ENCODE results near the gene MAST4.

The MAST4 gene

DNA sequence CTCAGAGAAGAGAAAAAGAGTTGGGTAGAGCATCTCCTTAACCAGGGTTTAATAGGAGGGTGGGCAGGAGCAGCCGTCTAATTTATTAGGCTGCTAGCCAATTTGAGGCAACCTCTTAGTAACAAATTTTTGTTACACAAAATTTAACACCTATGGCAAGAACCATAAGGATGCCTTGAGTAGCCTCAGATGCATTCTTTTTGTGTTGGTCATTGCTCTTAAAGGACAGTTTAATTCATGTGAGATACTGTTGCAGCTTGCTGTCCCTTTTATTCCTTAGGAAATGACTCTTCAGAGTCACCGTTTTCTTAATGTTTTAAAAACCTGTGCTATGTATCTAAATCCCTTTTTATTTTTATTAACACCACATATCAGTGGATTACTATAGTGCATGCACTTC, 255.1 kb downstream of the MAST4 start:
- no peak for DNase-seq

DNA sequence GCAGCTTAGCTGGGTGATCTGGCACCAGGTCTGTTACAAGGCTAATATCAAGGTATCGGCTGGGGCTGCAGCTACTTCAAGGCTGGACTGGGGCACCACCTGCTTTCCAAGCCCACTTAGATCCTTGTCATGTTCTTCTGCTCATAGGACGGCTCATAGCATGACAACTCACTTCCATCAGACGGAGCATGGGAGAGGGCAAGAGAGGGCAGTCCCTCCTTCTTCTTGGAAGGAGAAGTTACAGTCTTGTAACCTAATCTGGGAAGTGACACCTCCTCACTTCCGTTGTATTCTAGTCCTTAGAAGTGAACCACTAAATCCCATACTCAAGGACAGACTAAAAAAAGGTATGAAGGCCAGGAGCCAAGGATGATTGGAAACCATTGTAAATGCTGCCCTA, 258.2 kb downstream of the MAST4 start:
- no peak for DNase-seq

DNA sequence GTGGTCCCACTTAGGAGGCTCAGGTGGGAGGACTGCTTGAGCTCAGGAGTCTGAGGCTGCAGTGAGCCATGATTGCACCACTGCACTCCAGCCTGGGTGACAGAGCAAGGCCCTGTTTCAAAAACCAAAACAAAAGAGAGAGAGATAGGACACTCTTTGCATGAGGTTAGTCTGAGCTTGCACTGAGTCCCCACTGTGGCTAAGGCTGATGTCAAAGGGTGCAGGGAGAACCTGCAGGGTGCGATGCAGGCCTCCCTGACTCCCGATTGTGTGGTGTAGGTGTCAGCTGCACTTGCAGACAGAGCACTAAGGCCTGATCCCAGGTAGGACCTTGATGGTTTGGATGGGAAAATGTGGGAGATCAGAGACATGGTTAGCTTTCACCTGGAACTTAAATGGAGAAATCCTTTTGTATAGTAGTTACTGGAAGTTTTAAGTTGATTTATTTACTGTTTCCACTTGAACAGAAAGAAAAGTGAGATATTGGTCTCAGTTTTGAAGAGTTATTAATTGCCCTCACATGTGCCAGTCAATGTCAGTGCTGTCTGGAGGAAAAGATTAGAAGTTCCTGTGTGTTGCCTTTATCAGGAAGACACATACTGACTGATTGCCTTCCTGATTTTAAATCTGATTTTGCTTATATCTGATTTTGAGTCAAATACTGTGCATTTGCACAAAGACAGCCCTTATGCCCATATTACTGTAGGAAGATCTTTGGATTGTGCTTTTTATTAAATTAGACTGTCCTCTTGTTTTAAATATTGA, 260.0 kb downstream of the MAST4 start:
- DNase-seq = no peak

DNA sequence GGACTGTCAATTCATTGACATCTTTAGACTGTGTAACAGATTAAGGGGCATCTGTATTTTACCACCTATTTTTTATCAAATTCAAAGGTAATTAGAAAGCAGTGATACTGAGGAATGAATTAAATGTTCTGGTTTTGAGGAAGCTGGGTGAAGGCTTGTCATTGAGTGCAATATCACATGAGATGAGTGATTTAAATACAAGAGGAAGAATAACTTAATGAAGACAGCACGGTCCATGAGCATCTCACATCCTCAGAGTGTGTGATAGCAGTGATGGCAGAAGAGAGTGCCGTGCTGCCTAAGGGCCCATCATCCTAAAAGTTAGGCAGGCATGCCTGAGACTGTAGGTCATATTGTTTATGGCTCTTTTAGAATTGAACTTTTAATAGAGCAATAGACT, 263.3 kb downstream of the MAST4 start:
- DNase-seq = no peak

DNA sequence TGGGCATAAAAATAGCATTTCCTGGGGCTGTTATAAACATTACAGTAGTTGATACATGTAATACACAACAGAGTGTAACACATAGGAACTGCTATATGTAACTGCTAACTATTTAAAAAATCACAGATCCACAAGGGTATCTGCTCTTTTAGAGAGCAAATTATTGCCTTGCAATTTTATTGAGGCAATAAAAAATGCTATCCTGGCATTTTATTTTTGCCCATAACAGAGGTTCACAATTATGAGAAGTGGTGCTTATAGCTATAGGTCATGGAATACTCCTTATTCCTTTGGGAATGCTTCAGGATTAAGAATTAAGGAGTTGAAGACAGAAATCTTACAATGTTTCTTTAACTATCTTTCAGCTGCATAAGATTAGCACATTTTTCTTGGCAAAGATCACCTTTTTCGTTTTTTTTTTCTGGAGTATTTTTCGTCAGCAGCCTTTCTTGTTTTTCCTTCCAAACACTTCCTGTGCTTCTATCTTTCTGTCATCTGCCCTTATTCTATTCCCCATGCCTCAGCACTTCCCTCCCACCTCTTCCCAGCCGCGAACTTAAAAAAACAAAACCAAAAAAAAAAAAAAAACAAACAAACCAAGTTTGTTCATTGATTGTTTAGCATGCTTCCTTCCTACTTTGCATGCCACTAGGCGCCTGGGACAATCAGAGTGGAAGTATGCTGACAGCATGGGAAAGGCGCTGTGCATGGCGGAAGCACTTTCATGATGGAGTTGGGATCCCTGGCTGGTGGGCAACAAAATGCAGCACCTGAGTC, 264.2 kb downstream of the MAST4 start:
- no peak for DNase-seq

DNA sequence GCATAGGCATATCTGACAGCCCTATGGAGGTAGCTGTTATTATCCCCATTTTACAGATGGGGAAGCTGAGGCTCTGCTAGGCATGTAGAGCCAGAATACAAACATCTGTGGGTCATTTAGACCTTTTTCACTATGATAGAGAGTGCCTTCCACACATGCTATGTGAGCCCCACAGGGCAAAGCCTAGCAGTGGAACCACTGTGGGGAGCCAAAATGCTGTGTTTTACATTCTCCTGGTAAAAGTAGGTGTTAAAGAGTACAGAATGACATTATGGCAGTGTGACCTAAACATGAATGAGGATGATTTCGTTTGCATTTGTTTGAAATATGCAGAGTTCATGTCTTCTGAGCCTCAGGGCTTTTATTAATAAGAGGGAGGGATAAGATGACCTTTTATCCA, 265.2 kb downstream of the MAST4 start:
- no peak for DNase-seq

DNA sequence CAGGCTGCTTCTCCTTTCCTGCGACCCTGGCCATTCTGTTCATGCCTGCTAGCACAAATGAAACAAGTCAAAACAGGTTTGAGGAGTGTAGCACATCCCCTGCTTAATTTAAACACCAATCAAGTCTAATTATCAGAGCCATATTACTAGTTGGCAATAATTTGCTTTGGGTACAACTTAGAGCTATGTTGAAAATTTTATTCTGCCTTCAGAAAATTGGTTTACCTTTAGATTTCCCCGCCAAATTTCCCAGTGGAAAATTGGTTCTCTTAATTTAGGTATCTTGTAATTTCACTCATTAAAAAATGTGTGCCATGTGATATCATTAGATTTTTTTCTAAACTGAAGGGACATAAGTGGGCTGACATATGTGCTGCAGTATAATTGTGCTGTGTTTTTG, 265.8 kb downstream of the MAST4 start:
- no peak for DNase-seq

DNA sequence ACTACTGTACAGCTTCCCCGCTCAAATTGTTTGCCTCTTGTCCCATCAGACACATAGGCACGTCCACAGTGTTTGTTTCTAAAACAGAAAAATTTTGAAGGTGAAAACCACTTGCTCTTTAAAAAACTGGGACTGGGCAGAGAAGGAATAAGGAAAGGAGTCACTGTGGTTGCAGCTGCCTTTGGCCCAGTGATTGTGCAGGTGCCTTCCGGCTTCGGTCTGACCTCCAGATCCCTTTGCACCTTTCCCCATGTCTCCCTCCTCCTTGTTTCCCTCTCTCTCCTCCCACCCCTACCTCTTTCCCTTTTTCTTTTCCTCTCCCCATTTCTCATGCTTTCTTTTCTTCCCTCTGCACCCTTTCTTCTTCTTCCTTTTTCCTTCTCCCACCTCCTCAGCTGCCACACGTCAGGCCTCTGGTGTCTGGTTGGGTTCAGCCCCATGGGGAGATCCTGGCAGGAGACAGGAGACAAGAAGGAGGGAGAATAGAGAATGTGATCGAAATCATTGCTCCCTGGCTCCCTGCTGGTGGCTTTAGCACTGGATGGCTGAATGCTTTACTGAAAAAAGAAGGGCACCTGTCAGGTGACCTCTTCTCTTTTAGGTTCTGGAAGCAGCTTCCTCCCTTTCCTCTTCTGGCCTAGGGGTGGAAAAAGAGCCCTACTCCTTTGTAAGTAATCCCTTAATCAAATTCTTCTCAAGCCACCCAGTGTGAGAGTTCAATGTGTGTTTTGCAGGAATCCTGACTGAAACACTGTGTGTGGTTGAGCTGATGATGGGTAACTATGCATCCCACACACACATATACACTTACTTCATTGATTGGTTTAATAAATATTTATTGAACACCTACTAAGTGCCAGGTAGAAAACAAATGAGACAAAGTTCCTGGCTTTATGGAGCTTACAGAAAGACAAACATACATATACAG, 267.3 kb downstream of the MAST4 start:
- DNase-seq = no peak

DNA sequence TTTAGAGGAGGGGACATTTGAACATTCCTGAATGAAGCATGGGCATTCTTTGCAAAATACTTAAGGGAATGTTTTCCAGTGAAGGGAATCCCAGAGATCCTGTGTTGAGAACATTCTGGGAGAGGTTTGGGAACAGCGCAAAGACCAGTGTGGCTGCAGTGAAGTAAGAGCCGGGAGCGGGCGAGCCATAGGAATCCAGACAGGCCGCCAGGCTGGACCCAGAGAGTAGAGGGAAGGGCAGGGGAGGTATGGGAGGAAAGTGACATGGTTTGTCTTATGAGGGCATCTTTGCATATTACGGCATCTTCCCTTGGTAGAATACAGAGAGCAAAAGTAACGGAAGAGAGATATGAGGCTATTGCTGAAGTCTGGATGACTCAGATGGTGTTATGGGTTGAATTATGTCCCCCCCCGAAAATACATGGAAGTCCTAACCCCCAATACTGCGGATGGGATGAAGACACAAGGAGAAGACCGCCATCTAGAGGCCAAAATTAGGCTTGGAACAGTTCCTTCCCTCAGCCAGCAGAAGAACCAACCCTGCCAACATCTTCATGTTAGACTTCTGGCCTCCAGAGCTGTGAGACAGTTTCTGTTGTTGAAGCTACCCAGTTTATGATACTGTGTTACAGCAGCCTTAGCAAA, 268.2 kb downstream of the MAST4 start:
- DNase-seq = no peak

DNA sequence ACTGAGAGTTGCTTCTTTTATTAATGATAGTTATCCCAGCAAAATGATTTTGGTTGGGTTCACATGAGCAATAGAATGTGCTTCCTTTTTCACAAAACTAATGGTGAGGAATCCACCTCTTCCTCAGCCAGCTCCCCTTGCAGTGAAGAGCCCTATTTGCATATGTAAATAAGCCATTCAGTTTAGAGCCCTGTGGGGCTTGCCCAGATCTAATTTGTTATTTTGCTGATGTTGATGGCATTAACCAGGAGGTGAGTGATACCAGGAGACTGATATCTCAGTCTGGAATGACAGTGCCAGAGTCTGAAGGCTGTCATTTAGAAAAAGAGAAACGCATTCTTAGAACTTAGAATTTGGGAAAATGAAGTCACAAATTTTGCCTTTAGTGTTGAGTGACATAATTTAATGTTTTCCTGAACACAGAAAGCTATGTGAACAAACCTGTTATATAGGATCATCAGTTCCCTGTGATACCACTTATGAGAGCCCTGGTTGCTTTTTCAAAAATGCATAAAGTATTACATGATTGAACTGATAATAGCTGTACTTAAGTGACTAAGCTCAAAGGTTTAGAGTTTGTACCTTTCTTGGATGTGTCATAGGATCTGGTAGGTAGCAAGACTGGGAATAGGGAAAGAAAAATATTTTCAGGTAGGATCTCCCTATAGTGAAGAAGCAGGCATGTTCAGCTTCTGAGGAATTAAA, 271.6 kb downstream of the MAST4 start:
- DNase-seq = no peak

DNA sequence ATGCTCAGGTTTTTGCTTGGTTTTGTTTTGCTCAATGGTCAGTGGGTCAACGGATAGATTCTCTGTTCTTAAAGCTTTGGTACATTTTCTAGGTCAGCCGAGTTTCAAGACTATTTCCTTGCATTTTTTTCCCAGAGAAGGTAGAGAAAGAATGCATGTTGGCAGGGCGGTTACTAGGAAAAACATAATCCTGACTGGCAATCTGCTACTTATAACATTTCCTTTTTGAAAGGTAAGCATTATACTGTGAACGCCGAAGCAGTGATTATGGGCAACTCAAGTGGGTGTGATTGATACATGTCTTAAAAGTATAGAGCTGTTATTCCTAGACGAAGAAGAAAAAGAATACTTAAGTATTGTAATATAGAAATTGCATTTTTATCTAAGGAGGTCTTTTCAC, 273.2 kb downstream of the MAST4 start:
- no peak for DNase-seq

DNA sequence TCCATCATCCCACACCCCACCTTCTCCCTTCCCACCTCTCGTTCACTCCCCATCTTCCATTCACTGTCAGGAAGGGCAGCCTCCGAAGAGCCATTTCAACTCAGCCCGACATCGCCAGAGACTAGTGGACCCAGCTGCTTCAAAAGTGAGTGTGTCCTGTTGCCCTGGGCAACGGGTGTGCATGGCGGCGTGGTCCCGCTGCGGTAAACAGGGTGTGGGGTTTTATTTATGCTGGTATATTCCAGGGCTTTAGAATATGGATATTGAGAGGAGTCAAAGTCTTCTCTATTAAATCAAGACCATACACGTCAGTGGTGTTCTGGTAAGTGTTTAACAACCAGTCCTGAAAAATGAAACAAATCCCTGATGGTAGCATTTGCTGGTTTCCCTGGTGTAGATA, 274.5 kb downstream of the MAST4 start:
- no peak for DNase-seq

DNA sequence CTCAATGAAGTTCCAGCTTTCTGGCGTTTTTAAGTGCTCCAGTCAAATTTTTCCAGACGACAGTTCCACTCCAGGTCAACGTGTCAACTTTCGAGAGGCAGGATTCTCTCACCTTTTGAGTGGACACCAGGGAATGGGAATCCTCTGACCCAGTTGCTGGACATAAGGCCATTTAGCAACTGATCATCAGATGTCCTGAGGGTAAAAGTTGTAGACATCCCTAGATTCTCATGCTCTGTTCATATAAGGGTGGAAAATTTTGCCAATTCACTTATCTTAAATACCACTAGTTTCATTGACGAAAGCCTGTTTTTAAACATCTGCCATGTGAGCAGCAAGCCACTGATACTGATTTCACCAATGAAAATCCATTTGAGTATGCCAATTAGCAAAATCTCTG, 275.5 kb downstream of the MAST4 start:
- DNase-seq = no peak

DNA sequence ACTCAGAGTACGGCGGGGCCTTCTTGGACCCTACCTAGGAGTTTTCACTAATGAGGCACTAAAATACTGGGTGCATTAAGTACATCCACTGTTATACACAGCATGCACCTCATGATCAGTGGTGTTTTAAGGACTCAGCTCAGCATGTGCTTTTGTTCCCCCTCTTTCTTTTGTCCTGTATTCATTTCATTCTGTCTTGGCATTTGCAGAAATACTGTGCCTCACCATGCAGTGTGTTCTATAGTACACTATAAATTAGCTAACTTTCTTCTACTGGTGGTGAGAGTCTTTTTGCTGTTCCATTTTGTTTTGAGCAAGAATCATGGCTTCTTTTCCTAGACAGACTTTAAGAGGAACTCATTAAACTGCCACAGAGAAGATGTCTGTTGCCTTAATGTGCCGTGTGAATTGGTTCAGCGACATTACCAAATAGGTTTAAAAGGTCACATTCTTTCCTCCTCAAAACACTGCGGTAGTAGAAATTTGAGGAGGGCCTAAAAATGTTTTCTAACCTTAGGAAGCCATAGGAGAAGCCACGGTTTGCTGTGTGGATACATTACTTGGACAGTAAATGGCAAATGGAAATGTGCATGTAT, 276.6 kb downstream of the MAST4 start:
- no peak for DNase-seq

DNA sequence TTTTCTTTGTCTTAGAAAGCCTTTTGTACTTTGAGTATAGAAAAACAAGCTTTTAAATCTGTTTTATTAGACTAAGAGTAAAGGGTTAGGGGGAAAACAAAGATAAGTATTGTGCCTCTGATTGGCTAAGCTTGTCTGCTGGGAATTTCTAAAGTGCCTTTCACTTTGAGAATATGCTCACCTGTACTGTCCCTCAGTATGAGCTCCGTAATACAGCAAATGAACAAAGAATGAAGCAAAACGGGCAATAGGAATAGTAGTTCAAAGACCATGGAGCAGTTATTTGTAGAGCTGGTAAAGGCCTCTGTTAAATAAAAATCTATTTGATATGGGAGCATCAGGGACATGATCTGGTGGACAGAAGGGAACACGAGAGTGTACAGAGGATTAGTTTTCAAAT, 277.8 kb downstream of the MAST4 start:
- DNase-seq = no peak

DNA sequence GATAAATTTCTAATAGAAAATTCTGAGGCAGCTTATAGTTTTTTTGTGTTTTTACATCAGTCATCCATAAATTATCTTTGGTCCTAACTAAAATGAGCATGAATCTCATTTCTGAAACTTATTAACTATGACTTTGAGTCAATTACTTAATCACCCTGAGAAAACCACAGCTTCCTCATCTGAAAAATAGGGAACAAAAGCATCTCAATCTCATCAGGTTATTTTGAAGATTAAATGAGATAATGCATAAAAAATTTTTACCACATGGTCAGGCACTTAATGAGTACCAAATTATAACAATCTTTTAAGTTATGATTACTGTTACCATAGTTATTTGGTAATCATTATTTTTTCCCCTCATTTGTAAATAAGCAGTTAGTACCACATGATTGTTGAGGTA, 279.1 kb downstream of the MAST4 start:
- DNase-seq = no peak

DNA sequence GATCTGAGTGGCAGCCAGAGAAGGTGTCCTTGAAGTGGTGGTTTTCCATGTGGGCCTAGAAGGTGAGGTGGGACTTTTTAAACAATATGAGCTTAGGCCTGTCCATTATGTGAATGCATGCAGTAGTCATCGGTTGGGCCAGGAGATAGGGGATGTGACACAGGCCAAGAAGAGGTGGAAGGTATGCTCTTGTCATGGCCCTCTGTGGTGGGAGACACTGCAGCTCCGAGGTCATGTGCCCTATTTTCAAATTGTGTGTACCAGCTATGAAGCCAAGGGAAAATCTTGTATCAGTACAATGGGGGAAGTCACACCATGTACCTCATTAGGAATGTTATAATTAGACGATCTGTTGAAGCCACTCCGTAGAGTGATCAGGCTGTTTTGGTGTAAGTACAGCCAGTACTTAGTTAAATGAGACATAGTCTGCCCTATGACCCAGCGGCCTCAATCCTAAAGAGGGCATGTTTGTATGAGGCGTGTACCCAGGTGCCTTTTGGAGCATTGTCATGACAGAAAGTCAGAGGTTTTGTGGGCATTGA, 280.1 kb downstream of the MAST4 start:
- DNase-seq = no peak

DNA sequence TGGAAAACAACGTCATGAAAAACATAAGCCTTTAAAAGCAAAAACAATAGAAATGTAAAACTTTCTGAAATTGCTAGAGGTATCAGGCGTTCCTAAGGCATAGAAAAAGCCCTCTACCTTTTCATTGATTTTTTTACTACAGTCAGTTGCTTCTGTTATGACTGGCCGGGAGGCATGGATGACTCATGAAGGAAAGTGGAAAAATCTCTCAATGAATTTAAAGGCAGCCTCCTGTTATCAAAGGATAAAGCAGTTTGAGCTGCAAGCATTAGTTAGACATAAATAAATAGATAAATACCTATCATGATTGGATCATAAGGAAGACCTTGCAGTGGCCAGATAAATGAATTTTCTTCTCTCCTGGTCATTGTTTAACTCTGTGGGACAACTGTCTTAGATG, 281.6 kb downstream of the MAST4 start:
- no peak for DNase-seq

DNA sequence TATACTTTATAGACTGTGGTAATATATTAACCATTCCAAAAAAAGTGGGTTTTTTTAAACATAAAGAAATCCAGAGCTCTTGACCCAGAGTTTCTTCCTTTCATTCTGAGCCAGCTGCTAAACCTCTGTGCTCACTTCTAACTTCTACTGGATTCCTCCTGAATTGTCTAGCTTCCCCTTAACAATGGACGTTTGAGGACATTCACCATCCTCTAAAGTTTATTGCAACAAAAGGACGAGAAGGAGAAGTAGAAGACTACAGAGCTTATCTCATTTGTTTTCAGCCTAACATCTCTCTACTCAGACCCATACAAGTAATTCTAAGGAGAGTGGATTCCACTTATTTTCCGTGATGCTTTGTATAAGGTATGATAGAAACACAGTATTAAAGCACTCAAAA, 284.2 kb downstream of the MAST4 start:
- no peak for DNase-seq

DNA sequence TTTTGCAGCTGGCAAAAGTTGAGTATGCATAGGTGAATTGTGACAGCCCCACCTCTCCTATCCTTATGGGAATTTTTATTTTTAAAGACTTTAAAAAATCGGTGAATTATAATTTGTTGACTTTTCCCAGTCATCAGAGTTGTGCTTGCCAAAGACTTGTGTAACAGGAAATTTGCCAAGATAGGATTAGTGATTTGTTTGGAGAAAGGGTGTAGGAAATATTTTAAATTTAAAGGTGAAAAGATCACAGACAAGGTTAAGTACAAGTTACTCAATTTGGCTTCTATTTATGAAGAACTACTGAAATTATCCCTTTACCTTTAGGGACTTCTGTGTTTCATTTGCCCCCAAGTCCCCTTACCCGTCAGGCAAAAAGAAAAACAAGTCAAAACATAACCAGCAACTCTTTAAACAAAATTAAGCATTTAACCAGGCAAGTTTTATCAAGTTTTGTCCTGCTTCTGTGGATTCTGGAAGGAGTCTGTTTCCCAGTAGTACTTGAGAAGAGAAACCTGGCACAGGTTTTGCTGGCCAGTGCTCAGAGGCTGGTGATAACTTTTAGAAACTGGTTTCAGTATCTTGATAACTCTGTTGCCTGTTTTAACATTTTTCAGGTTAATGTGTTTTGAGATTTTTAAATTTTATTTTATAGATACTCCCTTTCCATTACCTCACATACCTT, 285.4 kb downstream of the MAST4 start:
- no peak for DNase-seq
